Regular cardiac myocyte (primary cell): ENCODE data around the gene RBMS3. TPM values are rescaled to one million over a fixed set of nuclear protein-coding genes. Genes with fewer than 3 reads are reported as not detected.

ENCODE experiments used
- total RNA-seq: library from RNA; depleted of rRNA; stranded (reverse); fragments of >200 nt; gene quantifications from 2 replicates; pipeline ENCODE4 v1.2.3, GENCODE V29; 2014

The RBMS3 gene
- 41.4 and 81.2 TPM in 2 replicates for total RNA-seq

DNA sequence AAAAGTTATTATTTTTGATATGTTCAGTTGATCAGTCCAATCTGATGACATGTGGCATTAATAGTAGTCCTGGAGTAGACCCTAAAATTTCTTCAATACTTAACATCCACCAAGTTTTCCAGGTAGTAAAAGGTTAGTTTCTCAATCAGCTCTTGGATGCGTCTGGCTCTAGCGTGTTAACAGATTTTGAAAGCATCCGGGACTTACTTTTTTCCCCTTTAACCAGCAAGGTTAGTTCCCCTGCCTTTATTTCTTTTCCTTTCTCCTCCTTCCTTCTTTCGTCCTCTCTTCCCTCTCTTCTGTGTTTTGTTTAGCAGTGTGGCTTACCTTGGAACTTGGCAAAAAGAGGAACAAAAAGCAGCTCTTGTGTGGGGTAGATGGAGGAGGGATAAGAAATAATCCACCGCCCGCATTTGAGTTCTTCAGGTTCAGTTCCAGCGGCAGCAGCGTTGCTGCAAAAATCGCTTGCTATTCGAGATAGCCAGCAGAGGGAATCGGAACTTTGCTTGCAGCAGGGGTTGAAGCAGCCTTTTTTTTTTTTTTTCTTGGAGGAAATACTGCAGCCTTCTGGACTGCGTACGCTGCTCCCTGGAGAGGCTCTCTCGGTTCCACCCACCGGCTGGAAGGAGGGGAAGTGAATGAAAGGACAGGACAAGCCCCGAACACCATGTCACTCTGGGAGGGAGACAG lies at the start of gene RBMS3:
Gene RBMS3 (plus strand): TSS at position 668 of the 690 bp plus-strand sequence.

